B cell (primary cell): ENCODE data around the gene DTHD1. TPM values are rescaled to one million over a fixed set of nuclear protein-coding genes. Genes with fewer than 3 reads are reported as not detected.

Source experiments
- ATAC-seq: fragments of 200-7000 bp; cut with Tn5 transposase; one replicate; pipeline ENCODE4 v1.10.0; 2021; ENCODE audit warnings: low read depth, mild to moderate bottlenecking, moderate number of reproducible peaks, moderate library complexity
- CTCF ChIA-PET: fragments of 350-600 bp; sonication (Branson Sonifier 250); formaldehyde crosslinking; loops from one replicate; lab custom pipeline; 2021; ENCODE audit warnings: antibody characterized with exemption, inconsistent platforms; lab: Charles Lee
- POLR2A ChIA-PET: fragments of 350-600 bp; sonication (Branson Sonifier 250); formaldehyde crosslinking; loops from one replicate; lab custom pipeline; 2021; ENCODE audit warnings: antibody characterized with exemption; lab: Charles Lee
- DNase-seq: peaks from one replicate; pipeline ENCODE4 v3.0.0; 2013
- H2AFZ ChIP-seq: 2 replicates; pipeline ENCODE4 v1.6.1; 2012; ENCODE audit warnings: mild to moderate bottlenecking, low read depth, low read length; ENCODE audit not compliant: insufficient read depth, poor library complexity, severe bottlenecking
- H3K27ac ChIP-seq, 2 donors: 1 replicate in 1 of 2; 2 replicates in 1 of 2; pipeline ENCODE4 v1.5.1; 2012 to 2013; ENCODE audit warnings: low read length in 2 of 2, mild to moderate bottlenecking in 2 of 2, moderate library complexity in 1 of 2
- H3K27me3 ChIP-seq, 4 experiments: fragments of 200-600 bp in 1 of 4; sonication (generic) in 1 of 4; replicated peaks in 1 of 4; 1 replicate in 2 of 4; 2 replicates in 2 of 4; pipeline versions ENCODE4 v1.6.1 to v1.7.0; 2013 to 2016; ENCODE audit warnings: low read length in 3 of 4, mild to moderate bottlenecking in 2 of 4, mixed read lengths in 1 of 4, moderate library complexity in 1 of 4; ENCODE audit not compliant: insufficient read depth in 4 of 4, control insufficient read depth in 3 of 4; ENCODE audit errors: control extremely low read depth in 1 of 4
- H3K36me3 ChIP-seq, 2 experiments: replicated peaks in 1 of 2; 1 replicate in 1 of 2; 2 replicates in 1 of 2; pipeline versions ENCODE4 v1.6.1 to v1.7.1; 2013; ENCODE audit warnings: low read length in 1 of 2; ENCODE audit not compliant: insufficient read depth in 2 of 2, control insufficient read depth in 1 of 2; ENCODE audit errors: control extremely low read depth in 1 of 2, extremely low read depth in 1 of 2
- H3K4me1 ChIP-seq, 2 donors: fragments of 200-600 bp in 1 of 2; sonication (generic) in 1 of 2; 1 replicate in 1 of 2; 2 replicates in 1 of 2; pipeline versions ENCODE4 v1.5.1 to v1.6.1; 2013 to 2017; ENCODE audit warnings: low read length in 2 of 2; ENCODE audit not compliant: control insufficient read depth in 2 of 2, insufficient read depth in 2 of 2
- H3K4me2 ChIP-seq: replicated peaks from 2 replicates; pipeline ENCODE3; 2012; ENCODE audit warnings: mild to moderate bottlenecking, low read depth, low read length; ENCODE audit not compliant: poor library complexity, severe bottlenecking
- H3K4me3 ChIP-seq, 5 experiments: fragments of 200-600 bp in 1 of 5; sonication (generic) in 1 of 5; 1 replicate in 3 of 5; 2 replicates in 2 of 5; pipeline versions ENCODE4 v1.5.1 to v1.7.0; 2011 to 2016; ENCODE audit warnings: low read length in 4 of 5, mild to moderate bottlenecking in 4 of 5, low read depth in 2 of 5, control low read depth in 1 of 5, moderate library complexity in 1 of 5; ENCODE audit not compliant: insufficient read depth in 1 of 5; ENCODE audit errors: control extremely low read depth in 1 of 5, extremely low read depth in 1 of 5
- H3K79me2 ChIP-seq: fragments of 200-600 bp; sonication (generic); one replicate; pipeline ENCODE4 v1.6.0; 2016; ENCODE audit warnings: low read length; ENCODE audit not compliant: control insufficient read depth, insufficient read depth
- H3K9ac ChIP-seq: fragments of 200-600 bp; sonication (generic); 2 replicates; pipeline ENCODE4 v1.6.1; 2017; ENCODE audit warnings: mild to moderate bottlenecking, low read length, moderate library complexity
- H3K9me3 ChIP-seq, 3 donors: one replicate each; pipeline versions ENCODE4 v1.6.1 to v1.7.1; 2013; ENCODE audit warnings: low read length in 2 of 3; ENCODE audit not compliant: control insufficient read depth in 2 of 3, insufficient read depth in 1 of 3; ENCODE audit errors: control extremely low read depth in 1 of 3
- H4K20me1 ChIP-seq: 2 replicates; pipeline ENCODE4 v1.6.0; 2012; ENCODE audit warnings: mild to moderate bottlenecking, low read length; ENCODE audit not compliant: insufficient read depth, control insufficient read depth, poor library complexity, severe bottlenecking
- H3K27ac Mint-ChIP-seq: one replicate; pipeline ENCODE4 v1.8.0; 2021; ENCODE audit warnings: mixed read lengths
- H3K27me3 Mint-ChIP-seq: one replicate; pipeline ENCODE4 v1.8.0; 2021; ENCODE audit warnings: mixed read lengths
- H3K4me1 Mint-ChIP-seq: one replicate; pipeline ENCODE4 v1.8.0; 2021; ENCODE audit warnings: mixed read lengths
- H3K4me3 Mint-ChIP-seq: one replicate; pipeline ENCODE4 v1.8.0; 2021; ENCODE audit warnings: mixed read lengths
- H3K9me3 Mint-ChIP-seq: one replicate; pipeline ENCODE4 v1.8.0; 2022; ENCODE audit warnings: mixed read lengths; ENCODE audit not compliant: insufficient read depth
- CTCF ChIP-seq: fragments of 200-600 bp; IDR thresholded peaks from one replicate; pipeline ENCODE4 v1.8.0; 2022; ENCODE audit warnings: antibody characterized with exemption, mild to moderate bottlenecking
- EZH2 ChIP-seq: IDR thresholded peaks from 2 replicates; pipeline ENCODE4 v1.6.1; 2012; ENCODE audit warnings: borderline replicate concordance, low read depth, mild to moderate bottlenecking, moderate library complexity, low read length; ENCODE audit not compliant: insufficient read depth, poor library complexity, severe bottlenecking
- WGBS: methylation state at CpG from one replicate; pipeline ENCODE4 v1.1.5; 2013; ENCODE audit warnings: missing lambda C conversion rate; ENCODE audit not compliant: insufficient coverage; 5-methylcytosine and 5-hydroxymethylcytosine counted together
- intact Hi-C: fragments of 100-400 bp; cut with micrococcal nuclease; formaldehyde crosslinking; loops from one replicate; pipeline ENCODE4 v1.10.0; 2022
- polyA plus RNA-seq: library from polyadenylated mRNA; depleted of rRNA; stranded (reverse); fragments of >200 nt; gene quantifications from 2 replicates; pipeline ENCODE4 v1.2.3, GENCODE V29; 2012
- total RNA-seq, 2 donors: library from RNA; stranded (reverse); fragments of 120-200 nt in 1 of 2; gene quantifications; 1 replicate in 1 of 2; 2 replicates in 1 of 2; pipeline versions ENCODE4 v1.2.3 to v1.2.4, GENCODE V29; 2013 to 2022

The DTHD1 gene
- total and polyA plus RNA-seq, 2 donors (not counting 1 experiment from before 2014, with no cell fraction given) = 0.04 TPM; not detected in 1

- TF ChIP-seq EZH2 (no peak), CTCF (no peak)
- WGBS = 71% methylated on average over 4 of the region's 6 CpGs
- Histone ChIP-seq H3K4me2 (no peak overlapping the region), H3K36me3 (no peaks in the 10 kb centered on the region), H3K4me3 (no peak overlapping the region), H4K20me1 (no peaks in the 10 kb centered on the region), H3K27me3 (no peaks in the 10 kb centered on the region), H3K9me3 (no peaks in the 10 kb centered on the region), H3K79me2 (no peaks in the 10 kb centered on the region), H3K27ac (no peak overlapping the region), H2AFZ (peak overlapping the region; percentile 16), H3K4me1 (peaks cover 7 to 14% of the 10 kb centered on the region in 2 donors), H3K9ac (no peak overlapping the region)
- ChIA-PET POLR2A (interaction anchor here (0.7 kb wide), 2 partner anchors 65 to 78 kb away, joined by 5 to 6 read pairs; no protein-coding TSS in a partner anchor), CTCF (interaction anchor here (0.8 to 1.5 kb wide), 5 partner anchors 17 to 79 kb away, joined by 3 to 8 read pairs (median 3); no protein-coding TSS in a partner anchor)
- no peak for ATAC-seq
- H3K27ac Mint-ChIP-seq = peak overlapping the region; percentile 33
- peaks cover 23% of the 10 kb centered on the region for H3K4me1 Mint-ChIP-seq
- intact Hi-C loops = loop anchor here (2.0 kb wide), 1 partner anchor 15 kb away; no protein-coding TSS in a partner anchor
- H3K4me3 Mint-ChIP-seq = no peak overlapping the region
- no peaks in the 10 kb centered on the region for H3K27me3 Mint-ChIP-seq
- DNase-seq = no peak
- no peaks in the 10 kb centered on the region for H3K9me3 Mint-ChIP-seq
Measured at GRCh38 chr4:36333303-36333877, 52.0 kb downstream of the DTHD1 start.

- no peaks in the 10 kb centered on the region for H3K36me3 ChIP-seq
- Mint-ChIP-seq H3K9me3 (no peaks in the 10 kb centered on the region), H3K27ac (no peak overlapping the region), H3K27me3 (no peaks in the 10 kb centered on the region), H3K4me1 (peaks cover 17% of the 10 kb centered on the region), H3K4me3 (no peak overlapping the region)
- TF ChIP-seq CTCF (no peak), EZH2 (no peak)
- H2AFZ ChIP-seq = no peak overlapping the region
- peaks cover 1 to 8% of the 10 kb centered on the region in 2 donors for H3K4me1 ChIP-seq
- no peaks in the 10 kb centered on the region for H3K9me3 ChIP-seq
- ATAC-seq (no peak), DNase-seq (no peak)
- H3K9ac ChIP-seq = no peak overlapping the region
- intact Hi-C loops = no loop called here
- no peak overlapping the region for H3K4me3 ChIP-seq
- no peaks in the 10 kb centered on the region for H3K79me2 ChIP-seq
- no peak overlapping the region for H3K4me2 ChIP-seq
- POLR2A ChIA-PET = interaction anchor here (0.7 kb wide), 1 partner anchor 92 kb away, joined by 5 read pairs; no protein-coding TSS in a partner anchor
- H3K27ac ChIP-seq = no peak overlapping the region
- no peaks in the 10 kb centered on the region for H4K20me1 ChIP-seq
- no CpG with 5 or more reads among the region's 1 CpG for WGBS
- H3K27me3 ChIP-seq = no peaks in the 10 kb centered on the region
- CTCF ChIA-PET = interaction anchor here (2.1 kb wide), 1 partner anchor 10 kb away, joined by 5 read pairs; no protein-coding TSS in a partner anchor
Measured at GRCh38 chr4:36337665-36338185, 56.3 kb downstream of the DTHD1 start.
